Aorta (tissue), 5 donors: ENCODE results near the gene NIPSNAP2. TPM values are rescaled to one million over a fixed set of nuclear protein-coding genes. Genes with fewer than 3 reads are reported as not detected.
"Not testable (repeated sequence)": the region's sequence is repeated elsewhere in the genome, so short reads cannot be mapped to it uniquely, and the experiment has no call there.

Experiments used
- ATAC-seq: fragments of 200-7000 bp; cut with Tn5 transposase; one replicate; pipeline ENCODE4 v1.9.1; 2022; ENCODE audit warnings: moderate library complexity; ENCODE audit not compliant: low FRiP score
- DNase-seq, 2 donors: peaks; one replicate each; pipeline ENCODE4 v3.0.0-alpha.2; 2020
- H3K27ac ChIP-seq, 2 donors: one replicate each; pipeline ENCODE4 v1.5.1; 2013; ENCODE audit warnings: low read length in 2 of 2, mild to moderate bottlenecking in 2 of 2, moderate library complexity in 2 of 2, control low read depth in 1 of 2, inconsistent platforms in 1 of 2, low read depth in 1 of 2
- H3K27me3 ChIP-seq, 2 donors: one replicate each; pipeline ENCODE4 v1.6.1; 2013; ENCODE audit warnings: control low read depth in 1 of 2, low read length in 1 of 2, mild to moderate bottlenecking in 1 of 2, moderate library complexity in 1 of 2; ENCODE audit not compliant: insufficient read depth in 2 of 2, control insufficient read depth in 1 of 2
- H3K36me3 ChIP-seq, 2 donors: one replicate each; pipeline ENCODE4 v1.6.1; 2013; ENCODE audit warnings: control low read depth in 1 of 2, low read length in 1 of 2, mild to moderate bottlenecking in 1 of 2; ENCODE audit not compliant: insufficient read depth in 2 of 2, control insufficient read depth in 1 of 2
- H3K4me1 ChIP-seq, 2 donors: one replicate each; pipeline ENCODE4 v1.6.1; 2013; ENCODE audit warnings: low read length in 2 of 2, control low read depth in 1 of 2, mild to moderate bottlenecking in 1 of 2, moderate library complexity in 1 of 2; ENCODE audit not compliant: insufficient read depth in 2 of 2, control insufficient read depth in 1 of 2
- H3K4me3 ChIP-seq, 2 donors: one replicate each; pipeline ENCODE4 v1.5.1; 2013; ENCODE audit warnings: low read length in 2 of 2, control low read depth in 1 of 2, mild to moderate bottlenecking in 1 of 2
- H3K9me3 ChIP-seq: one replicate; pipeline ENCODE4 v1.6.1; 2013; ENCODE audit warnings: mild to moderate bottlenecking, low read length; ENCODE audit not compliant: control insufficient read depth
- WGBS, 2 donors: extraction: QIAGEN DNeasy Blood & Tissue Kit; methylation state at CpG; one replicate each; pipeline ENCODE4 v1.1.7; 2013; 5-methylcytosine and 5-hydroxymethylcytosine counted together
- intact Hi-C, 2 donors: fragments of 100-400 bp; cut with DNase I; formaldehyde crosslinking; loops; one replicate each; pipeline versions ENCODE4 v1.14.2 to v1.15.0; 2022
- polyA plus RNA-seq, 2 donors: library from polyadenylated mRNA; stranded (reverse); fragments of 200-250 nt; gene quantifications; one replicate each; pipeline ENCODE4 v1.2.3, GENCODE V29; 2013
- total RNA-seq, 2 donors: library from RNA; stranded (reverse); fragmentation: NEBNext Ultra II Directional; extraction: Animal tissue kit (Norgen Biotek cat#: 25700); gene quantifications; one replicate each; pipeline ENCODE4 v1.2.1, GENCODE V29; 2021
- donor health status: healthy with polysubstance abuse.
- donor health status: Bipolar disorder and iron deficiency.
- donor health status: DM: no; HTN: no; CAD: no.
- donor health status: DM: no; HTN: no; CAD: no.
- donor health status: DM: yes; HTN: yes; CAD: no.

The NIPSNAP2 gene
- total and polyA plus RNA-seq, 4 donors: 34.3 to 53.1 (median 44.4) TPM

- Histone ChIP-seq H3K27ac (no peak overlapping the region), H3K36me3 (peaks cover 3 to 9% of the 10 kb centered on the region in 2 donors), H3K4me3 (no peak overlapping the region), H3K4me1 (no peaks in the 10 kb centered on the region), H3K27me3 (no peaks in the 10 kb centered on the region), H3K9me3 (no peaks in the 10 kb centered on the region)
- intact Hi-C loops: no loop called here
- ATAC-seq (no peak), DNase-seq (no peak)
- 86 to 87% methylated on average over 8 of the region's 8 CpGs for WGBS, 2 donors
Measured at GRCh38 chr7:55996856-55997500, 32.6 kb downstream of the NIPSNAP2 start.

- H3K27ac ChIP-seq: no peak overlapping the region
- no peak for DNase-seq
- no peaks in the 10 kb centered on the region for H3K36me3 ChIP-seq
- intact Hi-C loops: loop anchor here (2.0 to 5.0 kb wide), 2 partner anchors 69 to 71 kb away; no protein-coding TSS in a partner anchor
- ATAC-seq: no peak
- no peaks in the 10 kb centered on the region for H3K27me3 ChIP-seq
- H3K4me1 ChIP-seq: no peaks in the 10 kb centered on the region
- WGBS, 2 donors: 88 to 89% methylated on average over 4 of the region's 4 CpGs
- no peak overlapping the region for H3K4me3 ChIP-seq
- H3K9me3 ChIP-seq: no peaks in the 10 kb centered on the region
Measured at GRCh38 chr7:56003749-56004148, 39.4 kb downstream of the NIPSNAP2 start.

GRCh38 chr7:56007167-56007652 is 42.8 kb downstream of the NIPSNAP2 start:
- H3K27ac ChIP-seq: no peak overlapping the region
- no peaks in the 10 kb centered on the region for H3K27me3 ChIP-seq
- H3K9me3 ChIP-seq: no peaks in the 10 kb centered on the region
- H3K4me1 ChIP-seq: no peaks in the 10 kb centered on the region
- WGBS, 2 donors: 90 to 93% methylated on average over 4 of the region's 4 CpGs
- DNase-seq: no peak
- no peak overlapping the region for H3K4me3 ChIP-seq
- no peak for ATAC-seq
- intact Hi-C loops: no loop called here
- no peaks in the 10 kb centered on the region for H3K36me3 ChIP-seq

- intact Hi-C loops: no loop called here
- WGBS, 2 donors: 88 to 90% methylated on average over 9 of the region's 9 CpGs
- DNase-seq (no peak), ATAC-seq (no peak)
- Histone ChIP-seq H3K27me3 (no peaks in the 10 kb centered on the region), H3K9me3 (no peaks in the 10 kb centered on the region), H3K4me1 (no peaks in the 10 kb centered on the region), H3K27ac (no peak overlapping the region), H3K36me3 (no peaks in the 10 kb centered on the region), H3K4me3 (no peak overlapping the region)
Measured at GRCh38 chr7:56007891-56008290, 43.5 kb downstream of the NIPSNAP2 start.

GRCh38 chr7:56009695-56010094 is 45.3 kb downstream of the NIPSNAP2 start:
- no peak for ATAC-seq

GRCh38 chr7:56017015-56017414 is 52.6 kb downstream of the NIPSNAP2 start:
- intact Hi-C loops, H3K27ac ChIP-seq, H3K4me3 ChIP-seq, ATAC-seq, DNase-seq, H3K4me1 ChIP-seq, H3K36me3 ChIP-seq, H3K9me3 ChIP-seq, H3K27me3 ChIP-seq: not testable (repeated sequence)
- WGBS, 2 donors: 94 to 95% methylated on average over 3 of the region's 3 CpGs

More at GRCh38 chr7:56009695-56010094, 45.3 kb downstream of the NIPSNAP2 start:
- intact Hi-C loops: no loop called here
- WGBS, 2 donors: 17 to 26% methylated on average over 7 of the region's 7 CpGs
- no peaks in the 10 kb centered on the region for H3K36me3 ChIP-seq
- H3K4me1 ChIP-seq: no peaks in the 10 kb centered on the region
- no peaks in the 10 kb centered on the region for H3K9me3 ChIP-seq
- no peak overlapping the region for H3K27ac ChIP-seq
- no peaks in the 10 kb centered on the region for H3K27me3 ChIP-seq
- no peak for DNase-seq
- H3K4me3 ChIP-seq: no peak overlapping the region

- WGBS, 2 donors: 79 to 82% methylated on average over 9 of the region's 9 CpGs
- H3K36me3 ChIP-seq: peaks cover 0 to 2% of the 10 kb centered on the region in 2 donors
Measured at GRCh38 chr7:56019501-56019900, 55.1 kb downstream of the NIPSNAP2 start.

GRCh38 chr7:56023500-56023899 is 59.1 kb downstream of the NIPSNAP2 start:
- H3K36me3 ChIP-seq: peaks cover 0 to 2% of the 10 kb centered on the region in 2 donors
- no peaks in the 10 kb centered on the region for H3K9me3 ChIP-seq
- DNase-seq (no peak), ATAC-seq (no peak)
- no peak overlapping the region for H3K27ac ChIP-seq
- H3K27me3 ChIP-seq: no peaks in the 10 kb centered on the region
- intact Hi-C loops: no loop called here
- H3K4me1 ChIP-seq: no peaks in the 10 kb centered on the region
- H3K4me3 ChIP-seq: no peak overlapping the region

More at GRCh38 chr7:56019501-56019900, 55.1 kb downstream of the NIPSNAP2 start:
- no peak for ATAC-seq
- H3K9me3 ChIP-seq: no peaks in the 10 kb centered on the region
- H3K27me3 ChIP-seq: no peaks in the 10 kb centered on the region
- intact Hi-C loops: no loop called here
- no peak overlapping the region for H3K27ac ChIP-seq
- no peaks in the 10 kb centered on the region for H3K4me1 ChIP-seq
- no peak overlapping the region for H3K4me3 ChIP-seq
- DNase-seq: no peak

- DNase-seq (no peak), ATAC-seq (no peak)
- Histone ChIP-seq H3K4me1 (no peaks in the 10 kb centered on the region), H3K36me3 (no peaks in the 10 kb centered on the region), H3K27ac (no peak overlapping the region), H3K27me3 (no peaks in the 10 kb centered on the region), H3K9me3 (no peaks in the 10 kb centered on the region), H3K4me3 (no peak overlapping the region)
- intact Hi-C loops: no loop called here
- WGBS, 2 donors: 63 to 98% methylated on average over 1 to 2 of the region's 2 CpGs
Measured at GRCh38 chr7:56026538-56026937, 62.2 kb downstream of the NIPSNAP2 start.
